Measurements from ENCODE around the gene FKBP2.

- TF ChIP-seq ZNF280C (tag by site-specific recombination; IDR thresholded peaks at IDR 0.05) (no peak), HOXA7 (CRISPR knock-in tag; IDR thresholded peaks at IDR 0.05; ENCODE audit: borderline replicate concordance) (no peak), CTCF (tag by site-specific recombination; IDR thresholded peaks at IDR 0.05) (no peak), ZNF311 (tag by site-specific recombination; IDR thresholded peaks at IDR 0.05; ENCODE audit: borderline replicate concordance) (no peak), YY2 (tag by site-specific recombination; IDR thresholded peaks at IDR 0.05) (no peak), ZNF184 (tag by site-specific recombination; IDR thresholded peaks at IDR 0.05) (no peak), ZNF341 (tag by site-specific recombination; IDR thresholded peaks at IDR 0.05; ENCODE audit: low read depth) (no peak)
These were observed 22.1 kb upstream of the FKBP2 start for GRCh38 chr11:64218628-64219353.
